GM19099 (cell line): ENCODE measurements around the gene COL12A1.

Experiments used
- POLR2A ChIP-seq: IDR thresholded peaks from 3 replicates; pipeline ENCODE4 v1.6.1; 2011; ENCODE audit warnings: low read depth; ENCODE audit not compliant: insufficient read length; ENCODE audit errors: extremely low read depth

Gene COL12A1

DNA sequence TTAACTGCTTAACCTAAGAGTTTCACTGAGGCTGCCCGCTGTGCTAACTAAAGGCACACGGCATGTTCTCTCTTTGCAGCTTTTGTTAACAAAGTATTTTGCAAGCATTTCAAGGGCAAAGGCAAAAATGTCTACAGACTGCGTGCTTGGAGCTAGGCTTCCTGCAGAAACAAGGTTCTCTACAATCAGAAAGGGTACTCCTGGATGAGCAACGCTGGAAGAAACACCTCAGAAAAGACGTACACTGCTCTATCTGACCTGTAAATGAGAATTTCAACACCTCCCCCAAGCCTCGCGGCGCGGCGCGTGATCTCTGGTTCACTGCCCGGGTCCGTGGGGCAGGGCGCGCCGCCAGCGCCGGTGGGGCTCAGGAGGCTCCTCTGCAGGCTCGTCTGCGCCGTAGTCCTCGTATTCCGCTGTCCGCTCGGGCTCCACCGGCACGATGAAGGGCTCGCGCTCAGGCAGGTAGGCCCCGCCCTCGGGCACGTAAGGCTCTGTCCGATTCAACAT, 120.9 kb downstream of the COL12A1 start:
- no peak for TF ChIP-seq POLR2A

DNA sequence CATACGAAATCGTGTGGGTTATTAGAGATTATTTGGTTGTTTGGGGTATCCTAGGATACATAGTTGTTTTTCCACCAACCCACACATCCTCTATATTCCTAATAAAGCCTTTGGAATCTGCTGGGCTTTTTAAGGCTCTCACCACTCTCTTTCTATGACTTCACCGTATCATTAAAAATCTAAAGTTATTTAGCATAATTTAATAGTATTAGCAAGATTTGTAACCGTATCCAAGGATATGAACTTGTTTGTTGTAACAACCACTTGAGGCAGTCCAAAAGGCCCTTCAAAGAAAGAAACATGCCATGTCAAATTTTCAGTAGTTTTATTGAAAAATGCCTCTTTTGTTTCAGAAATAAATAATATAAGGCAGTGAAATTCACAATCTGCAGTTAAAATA, 121.8 kb downstream of the COL12A1 start:
- no peak for TF ChIP-seq POLR2A

DNA sequence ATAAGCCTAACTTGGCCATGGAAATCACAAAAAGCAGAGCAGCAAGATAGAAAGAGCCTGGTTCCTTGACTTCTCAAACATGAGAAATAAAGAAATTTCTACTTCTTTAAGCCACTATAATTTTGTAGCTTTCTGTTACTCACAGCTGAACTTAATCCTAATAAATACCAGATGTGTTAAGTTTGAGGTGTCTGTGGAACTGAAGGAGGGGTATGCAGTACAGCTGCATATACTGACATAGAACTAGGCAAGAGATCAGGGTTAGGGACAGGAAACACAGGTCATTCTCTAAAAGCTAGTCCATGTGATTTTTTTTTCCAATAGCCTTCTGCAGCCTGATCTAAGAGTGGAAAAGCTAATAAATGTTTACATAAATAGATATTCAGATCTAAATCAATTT, 123.9 kb downstream of the COL12A1 start:
- TF ChIP-seq POLR2A: no peak

DNA sequence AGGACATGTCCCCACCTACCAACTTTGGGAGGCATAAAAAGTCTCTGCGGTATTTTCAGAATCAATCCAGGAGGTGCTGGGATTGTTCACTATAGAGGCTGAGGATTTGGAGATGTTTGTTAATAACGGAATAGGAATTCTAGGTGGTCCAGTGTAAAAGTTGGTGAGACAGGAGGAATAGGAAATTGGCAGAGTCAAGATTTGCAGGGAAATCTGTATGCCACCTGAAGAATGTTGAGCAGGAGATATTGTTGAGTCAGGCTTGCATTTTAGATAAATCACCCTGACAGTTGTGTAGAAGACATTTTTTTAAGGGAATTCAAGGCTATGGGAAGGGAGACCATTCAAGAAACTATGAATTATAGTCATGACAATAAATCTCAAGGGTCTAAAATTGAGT, 124.8 kb downstream of the COL12A1 start:
- TF ChIP-seq POLR2A: no peak

DNA sequence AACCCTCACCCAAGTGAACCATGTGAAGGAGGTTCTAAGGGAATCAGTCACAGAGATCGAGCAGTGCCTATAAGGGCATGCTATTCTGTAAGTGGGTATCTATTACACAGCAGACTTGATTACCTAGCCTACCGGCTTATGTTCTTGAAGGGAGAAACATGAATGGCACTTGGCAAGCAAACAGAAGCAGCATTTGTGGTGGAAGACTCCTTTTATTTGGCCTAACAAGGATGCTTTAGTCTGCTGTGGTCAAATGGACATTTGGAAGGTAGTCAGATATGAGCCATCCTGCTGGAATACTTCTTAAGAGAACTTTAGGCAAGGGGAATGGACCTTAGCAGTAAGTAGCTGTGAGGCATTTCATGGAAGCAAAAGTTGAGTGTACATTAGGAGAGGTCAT, 126.3 kb downstream of the COL12A1 start:
- no peak for TF ChIP-seq POLR2A

DNA sequence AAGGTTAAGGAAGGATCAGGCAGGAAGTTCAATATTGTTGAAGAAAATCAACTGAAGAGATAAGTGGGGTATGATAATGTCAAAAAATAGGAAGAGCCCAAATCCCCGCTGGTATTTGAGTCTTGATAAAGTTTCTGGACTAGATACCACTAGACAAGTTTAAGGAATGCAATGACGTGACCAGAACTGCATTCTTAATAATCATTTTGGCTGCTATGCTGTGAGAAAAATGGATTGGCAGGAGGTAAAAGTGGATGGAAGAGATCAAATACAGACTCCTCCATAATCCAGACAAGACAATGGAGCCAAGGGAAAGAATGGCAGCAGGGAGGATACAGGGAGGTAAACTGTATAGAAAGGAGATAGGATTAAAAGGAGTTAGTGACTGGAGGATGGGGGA, 128.2 kb downstream of the COL12A1 start:
- TF ChIP-seq POLR2A: no peak

DNA sequence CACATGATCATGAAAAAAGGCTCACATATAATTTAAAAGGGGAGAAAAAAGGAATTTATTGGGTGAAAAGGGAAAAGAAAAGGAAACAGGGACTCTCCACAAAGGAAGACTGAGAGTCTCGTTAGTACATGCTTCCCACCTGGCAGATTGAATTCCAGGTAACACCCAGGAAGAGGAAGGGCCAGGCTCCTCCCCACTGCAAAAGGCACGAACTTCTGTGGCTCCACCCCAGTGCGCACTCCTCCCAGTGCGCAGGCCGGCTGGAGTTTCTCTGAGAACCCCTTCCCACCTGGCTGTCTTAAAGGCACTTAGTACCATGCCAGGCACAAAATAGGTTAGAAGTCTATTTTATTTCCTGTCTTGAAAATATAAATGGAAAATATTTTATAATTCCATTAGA, 129.8 kb downstream of the COL12A1 start:
- TF ChIP-seq POLR2A: no peak

DNA sequence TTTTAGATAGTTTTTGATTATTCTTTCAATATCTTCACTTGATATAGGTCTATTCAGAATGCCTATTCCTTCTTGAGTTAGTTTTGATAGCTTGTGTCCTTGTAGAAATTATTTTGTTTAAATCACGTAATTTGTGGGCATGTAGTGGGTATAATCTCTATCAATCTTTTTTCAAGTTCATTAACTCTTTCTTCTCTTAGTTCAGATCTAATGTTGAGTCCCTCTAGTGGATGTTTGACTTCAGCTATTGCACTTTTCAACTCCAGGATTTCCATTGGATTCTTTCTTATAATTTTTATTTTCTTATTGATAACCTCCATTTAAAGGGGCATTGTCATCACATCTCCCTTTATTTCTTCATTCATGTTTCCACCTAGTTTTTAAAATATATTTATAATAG, 135.6 kb downstream of the COL12A1 start:
- no peak for TF ChIP-seq POLR2A

DNA sequence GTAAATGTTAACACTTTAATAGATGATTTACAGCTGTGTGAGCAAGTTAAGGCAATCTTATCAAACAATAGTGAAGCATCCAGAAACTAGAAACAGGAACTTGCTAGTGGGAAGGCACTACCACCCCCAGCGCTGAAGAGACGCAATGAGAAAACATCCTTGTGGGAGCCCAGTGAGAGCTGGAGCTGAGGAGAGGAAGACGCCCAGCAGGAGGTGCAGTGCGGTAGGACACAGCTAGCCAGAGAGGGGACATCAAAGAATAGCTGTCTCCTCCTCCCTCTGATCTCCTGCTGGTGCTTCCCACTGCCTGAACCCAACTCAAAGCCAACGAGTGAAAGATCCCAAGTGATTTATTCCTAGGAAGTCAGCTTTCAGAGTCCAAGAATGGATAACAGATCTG, 140.3 kb downstream of the COL12A1 start:
- TF ChIP-seq POLR2A: no peak

DNA sequence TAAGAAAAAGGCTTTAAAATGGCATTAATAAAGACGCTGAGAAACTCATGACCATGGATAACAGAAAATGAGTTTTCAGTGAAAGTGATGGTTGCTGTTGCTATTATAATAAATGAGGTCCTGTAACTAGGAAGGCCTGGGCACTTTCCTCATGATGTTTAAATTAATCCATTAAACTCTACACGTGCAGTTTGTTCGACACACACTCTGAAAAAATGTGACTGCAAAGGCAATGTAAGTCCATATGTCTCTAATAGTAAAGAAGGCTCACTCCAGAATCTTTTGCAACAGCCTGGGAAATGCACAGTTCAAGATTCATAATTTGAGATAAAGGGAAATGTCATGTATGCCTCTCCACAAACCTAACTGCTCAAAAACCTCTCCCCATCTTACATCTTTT, 153.4 kb downstream of the COL12A1 start:
- no peak for TF ChIP-seq POLR2A

DNA sequence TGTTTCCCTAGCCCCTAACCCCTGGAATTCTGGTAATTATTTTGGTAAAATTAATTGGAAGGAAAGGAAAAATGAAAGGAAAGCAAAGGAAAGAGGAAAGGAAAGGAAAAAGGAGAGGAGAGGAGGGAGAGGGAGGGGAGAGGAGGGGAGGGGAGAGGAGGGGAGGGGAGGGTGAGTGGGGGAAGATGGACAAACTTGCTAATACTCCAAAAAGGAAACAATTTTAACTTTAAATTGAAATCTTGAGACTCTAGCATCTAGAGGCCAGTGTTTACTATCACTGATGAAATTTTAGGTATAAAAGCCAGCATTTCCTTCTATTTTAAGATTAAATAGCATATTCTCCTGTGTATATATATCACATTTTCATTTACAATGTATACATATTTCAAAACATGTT, 156.5 kb downstream of the COL12A1 start:
- TF ChIP-seq POLR2A: no peak

DNA sequence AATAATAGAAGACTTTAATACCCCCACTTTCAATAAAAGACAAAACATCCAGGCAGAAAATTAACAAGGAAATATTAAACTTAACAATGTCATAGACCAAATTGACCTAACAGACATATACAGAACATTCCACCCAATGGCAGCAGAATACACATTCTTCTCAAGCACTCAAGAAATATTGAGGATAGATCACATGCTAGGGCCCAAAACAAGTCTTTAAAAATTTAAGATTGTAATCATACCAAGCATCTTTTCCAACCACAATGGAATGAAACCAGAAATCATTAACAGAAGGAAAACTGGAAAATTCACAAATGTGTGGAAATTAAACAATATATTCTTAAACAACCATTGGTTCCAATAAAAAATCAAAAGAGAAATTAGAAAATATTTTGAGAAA, 161.0 kb downstream of the COL12A1 start:
- no peak for TF ChIP-seq POLR2A

DNA sequence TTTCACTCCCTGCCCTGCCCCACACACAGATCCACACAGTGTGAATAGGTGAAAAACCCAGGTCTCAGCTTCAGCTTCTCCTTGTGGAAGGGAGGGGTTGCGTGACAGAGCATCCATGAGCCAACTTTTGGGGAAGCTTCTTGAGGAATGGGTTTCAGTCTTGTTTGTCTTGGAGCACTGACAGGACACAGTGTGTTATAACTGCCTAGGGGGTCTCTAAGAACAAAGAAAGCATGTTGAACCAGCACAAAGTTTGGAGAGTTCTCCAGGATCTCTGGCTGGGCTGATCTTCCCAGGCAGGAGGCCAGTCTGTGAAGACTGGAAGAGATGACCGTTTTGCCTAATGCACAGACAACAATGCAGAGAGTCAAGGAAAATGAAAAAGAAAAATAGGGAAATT, 164.5 kb downstream of the COL12A1 start:
- no peak for TF ChIP-seq POLR2A
